HG02610 (cell line): ENCODE measurements around the gene PSD2.

Experiments used
- ATAC-seq: cut with Tn5 transposase; IDR thresholded peaks from one replicate; pipeline ENCODE4 v1.9.1; 2021; ENCODE audit warnings: mild to moderate bottlenecking, moderate library complexity; ENCODE audit not compliant: unreplicated experiment

PSD2 gene

DNA sequence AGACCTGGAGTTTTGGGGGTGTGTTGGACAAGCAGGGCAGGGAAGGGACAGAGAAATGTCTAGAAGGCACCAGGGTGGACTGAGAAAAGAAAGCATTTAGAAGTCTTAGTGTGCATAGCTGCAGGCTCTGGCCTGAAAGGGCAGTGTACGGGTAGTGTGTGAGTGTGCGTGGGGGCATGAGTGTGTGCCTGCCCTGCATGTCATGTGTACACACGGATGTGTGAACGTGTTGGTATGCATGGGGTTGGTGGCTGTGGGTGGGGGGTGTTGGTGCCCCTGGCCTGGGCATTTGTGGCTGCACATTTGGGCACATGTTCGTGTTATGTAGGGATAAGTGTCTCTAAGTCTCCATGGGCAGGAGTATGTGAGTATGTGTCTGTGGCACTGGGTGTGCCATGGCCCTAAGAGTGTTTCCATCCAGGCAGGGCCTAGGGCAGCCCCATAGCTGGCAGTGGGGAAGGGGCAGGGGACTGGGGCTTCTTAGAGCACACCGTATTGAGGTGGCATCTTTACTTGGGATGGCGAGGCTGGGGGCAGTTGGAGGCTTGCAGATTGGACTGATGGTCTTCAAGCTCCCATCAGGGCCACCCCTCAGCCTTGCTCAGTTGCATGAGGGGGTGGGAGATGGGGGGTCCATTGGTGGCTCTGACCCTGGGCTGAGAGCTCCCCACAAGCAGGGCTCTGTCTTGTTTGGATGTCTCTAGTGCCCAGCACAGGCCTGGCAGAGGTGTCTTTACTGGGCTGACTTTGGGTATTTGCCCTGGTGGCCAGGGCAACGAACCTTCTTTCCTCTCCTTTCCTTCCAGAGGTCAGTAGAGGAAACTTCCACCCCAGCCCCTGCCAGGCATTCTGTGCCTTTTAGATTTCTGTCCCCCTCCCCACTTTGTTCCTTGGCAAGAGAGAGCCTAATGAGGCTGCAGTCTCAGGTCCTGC is 15.0 kb downstream of the PSD2 start:
- ATAC-seq = no peak

DNA sequence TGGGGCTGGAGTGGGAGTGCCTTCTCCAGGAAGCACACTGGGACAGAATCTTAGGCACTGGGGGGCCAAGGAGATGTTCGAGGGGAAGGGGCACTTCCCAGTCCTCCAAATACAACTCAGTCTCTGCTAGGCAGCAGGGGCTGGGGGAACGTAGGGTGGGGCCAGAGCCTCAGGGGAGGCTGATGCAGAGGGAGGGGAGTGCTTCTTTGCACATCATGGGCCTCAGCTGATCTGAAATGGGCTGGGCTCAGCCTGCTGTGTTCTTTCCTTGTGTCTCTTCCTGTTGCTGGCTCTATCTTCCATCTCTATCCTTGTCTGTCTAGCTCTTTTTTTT is 15.6 kb downstream of the PSD2 start:
- ATAC-seq = no peak

DNA sequence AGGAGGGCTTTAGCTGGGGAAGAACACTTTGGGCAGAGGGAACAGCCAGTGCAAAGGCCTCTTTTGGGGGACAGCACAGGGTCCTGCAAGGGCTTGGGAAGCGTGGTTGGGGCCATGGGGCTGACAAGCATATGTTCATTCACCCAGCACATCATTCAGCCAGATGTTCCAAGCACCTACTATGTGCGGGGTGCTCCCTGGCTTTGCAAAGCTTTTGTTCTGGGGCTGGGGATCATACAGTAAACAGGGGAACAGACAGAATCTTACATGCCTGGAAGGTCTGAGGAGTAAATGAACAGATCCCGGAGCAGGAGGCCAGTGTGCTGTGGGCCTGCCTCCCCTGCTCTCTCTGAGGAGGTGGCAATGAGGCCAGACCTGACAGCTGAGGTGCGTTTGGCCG is 16.7 kb downstream of the PSD2 start:
- ATAC-seq = no peak

DNA sequence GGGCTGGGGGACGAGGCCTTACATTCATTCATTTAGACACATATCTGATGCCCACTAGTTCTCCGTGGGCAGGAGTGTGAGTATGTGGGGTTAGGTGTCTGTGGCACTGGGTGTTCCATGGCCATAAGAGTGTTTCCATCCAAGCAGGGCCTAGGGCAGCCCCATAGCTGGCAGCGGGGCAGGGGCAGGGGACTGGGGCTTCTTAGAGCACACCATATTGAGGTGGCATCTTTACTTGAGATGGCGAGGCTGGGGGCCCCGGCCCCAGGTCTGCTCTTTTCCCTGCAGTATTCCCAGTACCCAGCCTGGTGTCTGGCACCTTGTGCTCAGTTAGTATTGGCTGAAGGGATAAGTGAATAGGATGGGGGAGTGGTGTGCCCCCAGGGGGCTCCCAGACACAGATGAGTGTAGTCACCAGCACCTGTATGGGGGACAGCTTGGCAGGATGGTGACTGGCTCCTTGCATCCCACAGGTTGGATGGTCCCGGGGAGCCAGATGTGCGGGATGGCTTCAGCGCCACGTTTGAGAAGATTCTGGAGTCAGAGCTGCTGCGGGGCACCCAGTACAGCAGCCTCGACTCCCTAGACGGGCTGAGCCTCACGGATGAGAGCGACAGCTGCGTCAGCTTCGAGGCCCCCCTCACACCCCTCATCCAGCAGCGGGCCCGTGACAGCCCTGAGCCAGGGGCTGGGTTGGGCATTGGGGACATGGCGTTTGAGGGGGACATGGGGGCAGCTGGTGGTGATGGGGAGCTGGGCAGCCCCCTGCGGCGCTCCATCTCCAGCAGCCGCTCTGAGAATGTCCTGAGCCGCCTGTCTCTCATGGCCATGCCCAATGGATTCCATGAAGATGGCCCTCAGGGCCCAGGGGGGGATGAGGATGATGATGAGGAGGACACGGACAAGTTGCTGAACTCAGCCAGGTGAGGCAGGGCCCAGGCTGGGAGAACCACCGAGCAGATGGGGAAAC is 17.5 kb downstream of the PSD2 start:
- no peak for ATAC-seq

DNA sequence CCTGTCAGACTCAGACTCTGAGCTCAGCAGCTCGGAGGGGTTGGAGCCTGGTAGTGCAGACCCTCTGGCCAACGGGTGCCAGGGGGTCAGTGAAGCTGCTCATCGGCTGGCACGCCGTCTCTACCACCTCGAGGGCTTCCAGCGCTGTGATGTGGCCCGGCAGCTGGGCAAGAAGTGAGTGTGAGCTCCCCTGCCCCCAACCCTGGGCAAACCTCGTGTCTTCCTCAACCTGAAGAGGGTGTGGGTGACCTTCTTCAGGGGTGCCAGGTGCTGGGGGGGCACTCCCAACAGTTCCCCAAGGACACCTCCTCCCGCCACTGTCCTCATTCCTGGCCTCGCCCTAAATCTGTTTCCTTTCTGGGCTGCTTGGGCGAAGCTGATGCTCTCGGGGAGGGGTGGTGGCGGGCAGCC is 18.6 kb downstream of the PSD2 start:
- ATAC-seq = no peak

DNA sequence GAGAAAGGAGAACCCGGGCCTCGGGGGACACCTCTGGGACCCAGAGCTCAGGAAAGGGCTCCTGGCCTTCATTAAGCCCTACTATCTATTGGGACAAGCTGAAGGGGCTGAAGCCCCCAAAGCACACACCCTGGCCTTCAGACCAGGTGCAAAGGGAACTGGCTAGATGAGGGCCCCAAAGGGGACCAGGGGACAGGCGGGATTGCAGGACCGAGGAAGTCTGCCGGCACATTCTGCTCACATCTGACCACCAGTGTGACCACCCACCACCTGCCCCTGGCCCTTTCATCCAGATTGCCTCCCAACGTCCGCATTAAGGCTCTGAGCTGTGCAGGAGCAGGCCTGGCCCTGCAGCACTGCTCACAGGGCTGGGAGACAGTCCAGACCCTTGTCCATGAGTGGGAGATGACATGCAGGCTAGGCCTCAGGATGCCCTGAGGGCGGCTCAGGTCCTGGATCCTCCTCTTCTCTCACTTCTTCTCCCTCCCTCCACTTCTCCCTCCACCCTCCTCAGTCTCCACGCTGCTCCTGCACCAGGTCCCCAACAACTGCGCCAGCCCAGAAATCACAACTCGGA is 19.2 kb downstream of the PSD2 start:
- ATAC-seq = no peak

DNA sequence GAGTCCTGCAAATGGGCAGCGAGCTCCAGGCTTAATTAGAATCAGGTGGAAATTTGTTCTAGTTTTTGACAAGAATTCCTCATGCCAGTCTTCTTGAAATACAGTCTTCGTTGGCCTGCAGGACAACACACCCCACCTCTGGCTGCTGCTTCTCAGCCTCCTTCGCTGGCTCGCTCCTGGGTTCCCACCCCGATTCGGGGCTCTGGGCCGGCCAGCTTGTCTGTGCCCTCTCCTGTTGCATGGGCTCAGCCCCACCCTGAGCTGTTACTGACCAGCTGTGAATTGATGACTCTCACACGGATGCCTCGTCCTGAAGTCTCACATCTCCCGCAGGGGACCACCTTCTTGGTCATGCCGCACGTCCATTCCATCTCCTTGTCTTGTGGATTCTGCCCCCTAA is 21.0 kb downstream of the PSD2 start:
- ATAC-seq = no peak

DNA sequence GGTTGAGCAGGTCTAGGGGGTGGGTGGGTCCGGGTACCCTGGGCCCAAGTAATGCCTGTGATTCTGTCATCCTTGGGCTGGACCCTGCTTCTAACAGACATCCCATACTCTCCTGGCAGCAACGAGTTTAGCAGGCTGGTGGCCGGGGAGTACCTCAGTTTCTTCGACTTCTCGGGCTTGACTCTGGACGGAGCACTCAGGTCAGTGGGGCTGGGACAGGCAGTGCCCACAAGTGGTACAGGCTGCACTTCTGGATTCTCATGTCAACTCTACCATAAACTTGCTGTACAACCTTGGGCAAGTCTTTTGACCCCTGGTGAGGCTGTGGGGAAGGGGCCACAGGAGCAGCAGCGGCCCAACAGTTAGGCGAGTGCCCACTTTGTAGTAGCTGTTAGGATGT is 21.8 kb downstream of the PSD2 start:
- no peak for ATAC-seq

DNA sequence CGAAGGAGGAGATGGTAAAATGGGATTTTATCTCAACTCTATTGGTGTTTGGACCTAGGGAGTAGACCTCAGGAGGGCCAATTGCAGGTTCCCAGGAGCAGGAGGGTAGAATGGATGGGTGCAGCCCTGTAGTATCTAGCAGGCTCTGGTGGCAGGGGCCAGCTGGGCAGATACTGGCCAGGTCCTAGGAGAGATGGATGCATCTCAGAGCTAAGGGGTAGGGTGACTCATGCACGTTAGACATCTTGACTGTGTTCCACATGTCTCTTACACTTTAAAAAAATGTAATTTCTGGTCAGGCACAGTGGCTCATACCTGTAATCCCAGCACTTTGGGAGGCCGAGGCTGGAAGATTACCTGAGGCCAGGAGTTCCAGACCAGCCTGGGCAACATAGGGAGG is 22.4 kb downstream of the PSD2 start:
- ATAC-seq = no peak

DNA sequence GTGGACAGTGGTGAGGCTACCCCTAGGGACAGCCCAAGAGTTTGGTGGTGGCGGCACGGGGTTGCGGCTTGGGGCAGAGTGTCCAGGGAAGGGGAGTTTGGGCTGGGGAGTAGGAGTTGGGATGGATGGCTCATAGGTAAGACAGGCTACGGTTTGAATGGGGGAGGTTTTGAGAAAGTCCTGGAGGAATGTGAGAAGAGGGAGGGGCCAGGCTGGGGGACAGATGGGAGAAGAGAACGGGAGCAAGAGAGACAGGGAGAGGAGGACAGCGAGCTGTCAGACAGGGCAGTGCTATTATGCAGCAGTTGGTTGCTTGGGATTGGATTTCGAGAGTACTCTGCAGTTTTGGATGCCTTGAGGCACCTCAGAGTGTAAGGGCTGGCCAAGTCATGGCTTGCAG is 24.5 kb downstream of the PSD2 start:
- no peak for ATAC-seq

DNA sequence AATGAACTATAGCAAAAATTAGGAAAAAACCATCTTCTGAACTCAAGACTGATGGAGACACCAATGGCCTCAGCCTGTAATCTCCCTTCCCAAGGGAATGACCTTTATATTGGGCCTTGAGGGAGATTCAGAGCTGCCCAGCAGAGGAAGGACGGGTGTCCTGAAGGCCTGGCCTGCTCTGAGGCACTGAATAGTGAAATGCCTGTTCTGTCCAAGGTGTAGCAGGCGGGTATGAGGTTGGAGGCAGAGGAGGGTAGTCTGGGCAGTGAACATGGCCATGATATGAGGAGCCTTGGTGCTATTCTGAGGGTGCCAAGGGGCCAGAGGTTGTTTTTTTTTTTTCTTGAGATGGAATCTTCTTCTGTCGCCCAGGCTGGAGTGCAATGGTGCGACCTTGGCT is 25.0 kb downstream of the PSD2 start:
- ATAC-seq = no peak

DNA sequence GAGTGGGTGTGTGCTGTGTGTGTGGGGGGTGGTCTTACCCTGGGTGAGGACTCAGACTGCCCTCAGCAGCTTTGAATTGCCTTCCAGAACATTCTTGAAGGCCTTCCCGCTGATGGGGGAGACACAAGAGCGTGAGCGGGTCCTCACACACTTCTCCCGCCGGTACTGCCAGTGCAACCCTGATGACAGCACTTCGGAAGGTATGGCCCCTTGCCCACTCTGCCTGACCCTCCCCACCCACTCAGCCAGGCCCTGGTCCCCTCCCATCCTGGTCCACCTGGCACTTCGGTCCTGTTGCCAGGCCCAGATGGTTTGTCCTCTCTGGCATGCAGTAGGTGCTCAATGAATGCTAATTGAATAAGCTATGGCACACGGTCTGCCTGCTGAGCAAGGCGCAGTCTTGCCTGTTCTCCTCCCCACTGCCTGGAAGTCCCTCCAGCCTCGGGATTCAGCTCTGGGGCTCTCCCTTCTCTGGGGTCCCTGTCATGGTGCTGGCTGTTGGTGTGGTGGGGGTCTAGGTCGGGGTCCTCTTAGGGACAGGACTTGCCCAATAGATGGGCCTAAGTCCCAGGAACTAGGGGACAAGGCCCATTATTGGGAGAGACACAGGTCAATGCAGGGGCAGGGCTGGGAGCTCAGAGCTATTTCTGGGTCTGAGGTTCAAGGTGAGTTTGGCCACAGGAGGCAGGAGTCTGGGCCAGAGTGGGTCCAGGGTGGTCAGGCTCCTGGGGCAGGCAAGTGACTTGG is 26.4 kb downstream of the PSD2 start:
- no peak for ATAC-seq

DNA sequence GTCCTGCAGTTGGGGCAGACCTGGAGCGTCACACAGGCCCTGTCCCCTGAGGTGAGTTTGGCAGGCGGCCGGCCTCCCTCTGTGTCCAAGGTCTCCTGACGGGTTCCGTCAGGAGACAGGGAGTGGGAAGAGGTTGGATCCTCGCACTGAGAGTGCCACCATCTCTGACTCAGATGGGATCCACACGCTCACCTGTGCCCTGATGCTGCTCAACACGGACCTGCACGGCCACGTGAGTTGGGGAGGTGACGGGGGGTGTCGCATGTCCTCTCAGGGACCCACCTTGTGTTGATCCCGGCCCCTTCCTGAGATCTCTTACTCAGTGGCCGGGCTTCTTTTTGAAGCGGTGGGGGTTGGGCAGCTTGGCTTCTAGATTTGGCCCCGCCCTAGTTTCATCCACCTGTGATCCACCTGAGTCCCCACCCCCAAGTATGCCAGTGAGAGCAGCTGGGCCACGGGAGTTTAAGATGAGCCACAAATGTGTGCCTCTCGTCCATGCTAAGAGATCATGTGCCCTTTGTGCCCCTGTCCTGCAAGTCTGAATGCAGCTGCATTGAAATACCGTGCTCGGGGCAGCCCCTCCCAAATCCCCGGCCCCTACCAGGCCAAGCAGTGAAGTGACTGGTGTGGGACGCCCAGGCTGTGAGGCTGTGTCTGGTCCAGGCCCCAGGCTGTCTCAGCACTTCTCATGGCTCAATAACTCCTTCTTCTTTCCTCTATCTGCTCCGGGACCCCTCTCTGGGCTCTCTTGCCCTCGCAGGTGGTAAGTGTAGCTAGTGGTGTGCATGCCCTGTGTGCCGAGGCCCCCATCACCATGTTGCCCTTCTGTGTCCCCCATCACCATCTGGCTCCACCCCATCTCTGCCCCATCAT is 27.2 kb downstream of the PSD2 start:
- ATAC-seq = no peak

DNA sequence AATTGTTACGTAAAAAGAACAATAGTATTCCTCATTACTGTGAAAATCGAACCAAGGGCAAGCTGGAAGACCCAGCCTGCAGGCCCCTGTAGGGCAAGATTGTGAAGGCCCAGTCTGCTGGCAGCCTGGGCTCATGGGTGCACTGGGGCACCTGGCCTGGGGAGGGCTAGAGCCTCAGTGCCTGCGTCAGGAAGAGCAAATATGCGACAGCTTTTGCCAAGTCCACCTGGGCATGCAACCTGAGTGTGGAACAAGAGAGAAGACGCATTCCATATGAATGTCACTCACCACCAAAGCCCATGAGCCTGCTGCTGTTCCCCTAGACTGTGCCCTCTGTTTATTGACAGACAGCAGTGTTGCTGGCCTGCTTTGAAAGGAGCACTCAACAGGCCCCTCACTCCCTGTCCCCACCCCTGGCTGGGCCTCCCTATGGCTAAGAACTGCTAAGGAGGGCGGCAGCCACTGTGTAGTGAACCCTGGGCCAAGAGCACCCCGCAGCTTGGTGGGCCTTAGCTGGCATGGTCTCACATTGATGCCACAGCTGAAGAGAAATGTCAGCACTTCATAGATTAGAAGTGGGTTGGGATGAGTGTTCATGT is 28.2 kb downstream of the PSD2 start:
- no peak for ATAC-seq

DNA sequence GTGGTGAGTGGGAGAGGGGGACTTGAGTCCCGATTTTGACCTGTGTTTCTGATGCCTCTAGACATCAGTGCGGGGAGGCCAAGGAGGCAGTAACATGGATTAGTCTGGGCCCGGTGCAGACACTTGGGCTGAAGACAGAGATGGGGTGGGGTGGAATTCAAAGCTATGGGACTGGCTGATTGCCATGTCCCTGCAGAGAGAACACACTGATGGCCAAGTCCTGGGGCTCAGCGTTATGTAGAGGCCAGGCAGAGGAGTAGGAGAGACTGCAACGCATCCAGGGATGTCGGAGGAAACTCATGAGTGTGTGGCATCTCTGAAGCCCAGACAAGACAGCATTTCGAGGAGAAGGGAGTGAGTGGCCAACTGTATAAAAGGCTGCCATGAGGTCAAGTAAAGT is 30.1 kb downstream of the PSD2 start:
- no peak for ATAC-seq

DNA sequence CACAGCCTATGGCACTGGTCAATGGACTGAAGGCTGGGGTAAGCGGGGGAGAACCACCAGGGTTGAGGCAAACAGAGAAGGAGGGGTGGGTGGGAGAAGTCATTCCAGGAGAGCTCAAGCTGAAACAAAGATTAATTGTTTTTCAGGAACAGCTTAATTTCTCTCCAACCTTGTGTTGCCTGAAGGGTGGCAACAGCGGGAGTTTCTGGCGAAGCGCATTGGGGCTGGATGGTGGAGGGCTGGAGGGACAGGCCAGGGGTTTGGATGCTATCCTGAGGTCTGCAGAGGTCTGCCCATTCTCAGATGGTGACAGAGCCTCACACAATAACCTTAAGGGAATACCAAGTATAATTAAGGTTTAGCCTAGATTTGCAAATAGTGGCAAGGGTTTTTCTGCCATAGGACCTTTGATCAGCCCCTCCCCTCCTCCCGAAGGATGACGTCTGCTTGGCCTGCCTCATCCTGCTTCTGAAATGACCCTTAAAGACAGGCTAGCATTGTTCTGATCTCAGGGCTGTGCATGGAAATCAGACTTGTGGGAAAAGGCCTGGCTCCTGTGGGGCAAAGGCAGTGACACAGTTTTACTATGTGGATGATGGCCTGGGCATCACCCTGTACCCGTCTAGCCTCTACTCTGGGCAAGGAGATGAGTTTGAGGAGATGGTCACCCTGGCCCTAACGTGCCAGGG is 32.7 kb downstream of the PSD2 start:
- no peak for ATAC-seq

DNA sequence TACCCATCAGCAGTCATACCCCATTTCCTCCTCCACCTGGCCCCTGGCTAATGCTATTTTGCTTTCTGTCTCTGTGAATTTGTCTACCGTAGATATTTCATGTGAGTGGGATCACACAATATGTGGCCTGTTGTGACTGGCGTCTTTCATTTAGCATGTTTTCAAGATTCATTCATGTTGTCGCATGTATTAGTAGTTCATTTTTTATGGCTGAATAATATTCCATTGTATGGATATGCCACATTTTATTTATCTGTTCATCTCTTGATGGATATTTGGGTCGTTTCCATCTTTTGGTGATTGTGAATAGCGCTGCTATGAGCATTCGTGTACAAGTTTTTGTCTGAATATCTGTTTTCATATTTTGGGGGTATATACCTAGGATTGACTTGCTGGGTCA is 33.9 kb downstream of the PSD2 start:
- no peak for ATAC-seq

DNA sequence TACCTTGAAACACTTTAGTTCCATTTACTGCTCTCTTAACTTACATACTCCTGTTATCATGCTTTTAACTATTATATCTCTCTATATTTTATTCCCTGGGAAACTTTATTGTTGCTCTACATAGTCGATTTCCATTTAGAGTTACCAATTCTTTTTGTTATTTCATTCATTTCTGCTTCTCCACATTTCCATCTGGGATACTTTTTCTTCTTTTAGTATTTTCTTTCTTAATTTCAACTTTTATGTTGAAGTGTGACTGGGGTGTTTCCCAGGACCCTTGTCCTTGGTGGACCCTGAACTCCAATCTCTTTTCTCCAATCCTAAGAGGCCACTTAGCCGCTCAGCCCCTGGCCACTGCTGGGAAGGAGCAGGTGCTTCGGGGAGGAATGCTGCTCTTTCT is 36.0 kb downstream of the PSD2 start:
- no peak for ATAC-seq

DNA sequence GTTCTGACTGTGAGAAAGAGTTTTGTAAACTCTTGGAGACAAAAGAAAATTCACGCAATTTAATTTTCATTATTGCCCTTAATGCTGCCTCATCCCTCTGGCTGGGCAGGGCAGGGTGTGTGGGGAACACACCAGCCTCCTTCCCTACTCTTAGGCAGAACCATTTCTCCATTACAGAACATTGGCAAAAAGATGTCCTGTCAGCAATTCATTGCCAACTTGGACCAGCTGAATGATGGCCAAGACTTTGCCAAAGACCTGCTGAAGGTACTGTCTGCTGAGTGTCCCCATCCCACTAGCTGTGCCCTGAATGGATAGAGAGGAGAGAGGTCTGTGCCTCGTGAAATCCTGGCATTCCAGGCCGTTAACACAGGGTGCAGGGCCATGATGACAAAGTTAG is 37.9 kb downstream of the PSD2 start:
- ATAC-seq = no peak
